Renal pelvis (tissue), 4 donors: ENCODE data around the gene CUEDC2. TPM values are rescaled to one million over a fixed set of nuclear protein-coding genes. Genes with fewer than 3 reads are reported as not detected.
A peak's percentile ranks its signal among the peaks of the same experiment; 100 is the strongest.

ENCODE experiments used
- DNase-seq: peaks from one replicate; pipeline ENCODE4 v3.0.0-alpha.2; 2013
- polyA plus RNA-seq, 3 donors: library from polyadenylated mRNA; unstranded; fragments of 120-200 nt; gene quantifications; one replicate each; pipeline ENCODE4 v1.2.1, GENCODE V29; 2013; ENCODE audit not compliant: insufficient read length in 3 of 3

CUEDC2 gene
- polyA plus RNA-seq, 3 donors: 77.1 to 93.1 (median 91.5) TPM

DNA sequence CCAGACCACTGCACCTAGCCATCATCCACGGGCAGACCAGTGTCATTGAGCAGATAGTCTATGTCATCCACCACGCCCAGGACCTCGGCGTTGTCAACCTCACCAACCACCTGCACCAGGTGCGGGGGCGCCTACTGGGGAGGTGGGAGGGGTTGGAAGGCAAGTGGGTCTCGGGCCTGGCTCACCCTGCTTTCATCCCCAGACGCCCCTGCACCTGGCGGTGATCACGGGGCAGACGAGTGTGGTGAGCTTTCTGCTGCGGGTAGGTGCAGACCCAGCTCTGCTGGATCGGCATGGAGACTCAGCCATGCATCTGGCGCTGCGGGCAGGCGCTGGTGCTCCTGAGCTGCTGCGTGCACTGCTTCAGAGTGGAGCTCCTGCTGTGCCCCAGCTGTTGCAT is 32.3 kb downstream of the CUEDC2 start:
- no peak for DNase-seq

DNA sequence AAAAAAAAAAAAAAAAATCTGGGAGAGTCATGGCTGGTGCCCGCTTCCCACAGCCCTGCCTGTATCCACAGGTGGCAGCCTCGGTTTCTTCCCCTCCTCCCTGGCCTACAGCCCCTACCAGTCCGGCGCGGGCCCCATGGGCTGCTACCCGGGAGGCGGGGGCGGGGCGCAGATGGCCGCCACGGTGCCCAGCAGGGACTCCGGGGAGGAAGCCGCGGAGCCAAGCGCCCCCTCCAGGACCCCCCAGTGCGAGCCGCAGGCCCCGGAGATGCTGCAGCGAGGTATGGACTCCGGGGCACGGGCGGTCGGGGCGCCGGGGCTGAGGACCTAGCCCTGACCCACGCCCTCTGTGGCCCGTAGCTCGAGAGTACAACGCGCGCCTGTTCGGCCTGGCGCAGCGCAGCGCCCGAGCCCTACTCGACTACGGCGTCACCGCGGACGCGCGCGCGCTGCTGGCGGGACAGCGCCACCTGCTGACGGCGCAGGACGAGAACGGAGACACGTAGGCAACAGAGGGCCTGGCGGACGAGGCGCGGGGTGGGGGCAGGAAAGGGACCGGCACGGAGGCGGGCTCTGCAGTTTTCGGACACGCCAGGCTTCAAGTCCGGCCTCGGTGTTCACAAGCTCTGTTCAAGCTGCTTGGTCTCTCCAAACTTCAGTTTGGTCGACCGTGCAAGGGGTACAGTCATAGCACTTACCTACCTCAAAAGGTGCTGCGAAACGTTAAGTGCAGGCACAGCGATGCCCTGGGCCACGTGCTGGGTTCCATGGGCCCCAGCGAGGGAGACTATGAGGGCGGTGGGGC is 33.0 kb downstream of the CUEDC2 start:
- DNase-seq: peak; percentile 84

DNA sequence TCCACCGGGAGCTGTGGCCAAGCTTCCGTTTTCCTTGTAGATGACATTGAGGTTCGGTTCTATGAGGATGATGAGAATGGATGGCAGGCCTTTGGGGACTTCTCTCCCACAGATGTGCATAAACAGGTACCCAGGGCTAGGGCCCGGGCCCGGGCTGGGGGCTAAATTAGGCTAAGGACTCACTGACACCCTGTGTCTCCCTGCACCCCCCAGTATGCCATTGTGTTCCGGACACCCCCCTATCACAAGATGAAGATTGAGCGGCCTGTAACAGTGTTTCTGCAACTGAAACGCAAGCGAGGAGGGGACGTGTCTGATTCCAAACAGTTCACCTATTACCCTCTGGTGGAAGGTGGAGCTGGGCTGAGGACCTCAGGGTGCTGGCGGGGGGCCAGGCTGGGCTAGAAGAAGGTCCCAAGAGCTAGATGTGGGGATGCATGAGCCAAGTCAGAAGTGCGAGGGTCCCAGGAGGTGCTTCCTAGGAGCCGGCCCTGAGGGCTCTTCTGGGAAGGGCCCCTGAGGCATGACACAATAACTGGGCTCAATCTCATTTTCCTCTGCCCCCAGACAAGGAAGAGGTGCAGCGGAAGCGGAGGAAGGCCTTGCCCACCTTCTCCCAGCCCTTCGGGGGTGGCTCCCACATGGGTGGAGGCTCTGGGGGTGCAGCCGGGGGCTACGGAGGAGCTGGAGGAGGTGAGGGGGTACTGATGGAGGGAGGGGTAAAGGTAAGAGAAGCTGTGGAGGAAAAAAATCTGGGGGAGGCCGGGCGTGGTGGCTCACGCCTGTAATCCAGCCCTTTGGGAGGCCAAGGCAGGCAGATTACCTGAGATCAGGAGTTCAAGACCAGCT is 34.0 kb downstream of the CUEDC2 start:
- DNase-seq: no peak

DNA sequence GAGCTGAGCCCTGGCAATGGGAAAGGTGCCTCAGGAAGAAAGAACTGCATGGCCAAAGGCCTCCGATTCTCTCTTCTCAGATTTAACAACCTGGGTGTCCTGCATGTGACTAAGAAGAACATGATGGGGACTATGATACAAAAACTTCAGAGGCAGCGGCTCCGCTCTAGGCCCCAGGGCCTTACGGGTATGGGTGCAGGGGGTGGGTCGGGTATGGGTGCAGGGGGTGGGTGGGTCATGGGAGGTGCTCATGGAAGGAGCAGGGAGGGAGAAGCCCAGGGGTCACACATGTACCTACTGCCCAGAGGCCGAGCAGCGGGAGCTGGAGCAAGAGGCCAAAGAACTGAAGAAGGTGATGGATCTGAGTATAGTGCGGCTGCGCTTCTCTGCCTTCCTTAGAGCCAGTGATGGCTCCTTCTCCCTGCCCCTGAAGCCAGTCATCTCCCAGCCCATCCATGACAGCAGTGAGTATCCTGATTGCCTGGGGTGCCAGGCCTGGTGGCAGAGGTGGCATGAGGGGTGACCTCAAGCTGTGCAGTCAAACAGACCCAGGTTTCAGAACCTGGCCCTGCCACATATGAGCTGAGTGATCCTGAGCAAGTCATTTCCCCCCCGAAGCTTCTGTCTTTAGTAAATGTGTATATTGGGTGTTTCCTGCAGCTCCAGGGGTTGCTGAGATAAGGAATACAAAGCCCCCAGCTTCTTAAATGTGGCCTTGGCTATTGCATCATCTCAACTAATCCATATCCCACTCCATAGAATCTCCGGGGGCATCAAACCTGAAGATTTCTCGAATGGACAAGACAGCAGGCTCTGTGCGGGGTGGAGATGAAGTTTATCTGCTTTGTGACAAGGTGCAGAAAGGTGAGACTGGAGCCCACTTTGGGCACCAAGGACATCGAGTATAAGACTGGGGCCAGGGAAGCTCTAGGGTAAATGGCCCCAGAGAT is 34.9 kb downstream of the CUEDC2 start:
- DNase-seq: no peak

- no peak for DNase-seq
Measured at GRCh38 chr10:102396730-102397151, 35.6 kb downstream of the CUEDC2 start.

DNA sequence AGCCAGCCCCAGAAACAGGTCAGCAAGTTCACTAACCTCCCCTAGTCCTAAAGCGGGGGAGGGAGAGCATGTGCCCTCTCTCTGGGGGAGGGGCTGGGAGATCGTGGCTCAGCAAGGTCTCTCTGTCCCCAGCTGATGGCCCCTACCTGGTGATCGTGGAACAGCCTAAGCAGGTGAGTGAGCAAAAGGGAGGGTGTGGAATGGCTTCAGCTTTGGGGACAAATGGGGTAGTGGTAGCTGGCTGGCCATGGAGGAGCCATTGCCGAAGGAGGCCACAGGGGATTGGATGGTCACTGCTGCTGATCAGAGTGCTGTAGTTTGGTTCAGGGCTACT is 36.1 kb downstream of the CUEDC2 start:
- no peak for DNase-seq

DNA sequence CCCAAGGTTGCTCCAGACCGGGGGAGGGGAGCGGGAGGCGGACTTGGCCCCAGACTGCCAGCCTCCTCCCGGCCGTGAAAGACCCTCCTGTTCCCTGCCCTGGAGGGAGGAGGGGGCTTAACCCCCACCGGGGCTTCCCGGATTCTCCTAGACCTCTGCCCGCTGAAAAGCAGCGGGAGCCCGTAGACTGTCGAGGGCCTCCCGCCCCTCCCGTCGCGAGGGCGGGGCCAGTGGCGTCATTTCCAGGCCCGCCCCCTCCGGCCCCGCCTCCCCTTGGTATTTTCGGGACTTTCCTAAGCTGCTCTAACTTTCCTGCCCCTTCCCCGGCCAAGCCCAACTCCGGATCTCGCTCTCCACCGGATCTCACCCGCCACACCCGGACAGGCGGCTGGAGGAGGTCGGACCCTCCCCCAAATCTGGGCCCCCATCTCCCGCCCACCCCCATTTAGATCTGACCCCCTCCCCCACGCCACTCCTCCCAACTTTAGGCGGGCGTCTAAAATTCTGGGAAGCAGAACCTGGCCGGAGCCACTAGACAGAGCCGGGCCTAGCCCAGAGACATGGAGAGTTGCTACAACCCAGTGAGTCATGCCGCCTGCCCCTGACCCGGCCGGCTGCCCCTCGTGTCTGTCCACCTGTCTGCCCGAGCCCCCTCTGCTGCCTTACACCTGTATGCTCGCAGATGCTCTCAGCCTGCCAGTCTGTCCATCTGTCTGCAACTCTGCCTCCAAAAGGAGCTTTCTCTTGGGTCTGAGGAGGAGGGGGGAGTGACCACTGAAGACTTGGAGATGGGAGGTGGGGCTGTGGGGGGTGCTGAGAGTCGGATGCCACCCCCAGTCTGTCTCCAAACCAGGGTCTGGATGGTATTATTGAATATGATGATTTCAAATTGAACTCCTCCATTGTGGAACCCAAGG is 36.7 kb downstream of the CUEDC2 start, which contains the start of gene NFKB2:
Gene NFKB2, plus strand, starts transcription at position 306 of the 917 bp plus-strand sequence. Its CDS starts 255 bp downstream, at position 561.
- peak; percentile 92 for DNase-seq

- no peak for DNase-seq
Measured at GRCh38 chr10:102394801-102395399, 37.5 kb downstream of the CUEDC2 start.

DNA sequence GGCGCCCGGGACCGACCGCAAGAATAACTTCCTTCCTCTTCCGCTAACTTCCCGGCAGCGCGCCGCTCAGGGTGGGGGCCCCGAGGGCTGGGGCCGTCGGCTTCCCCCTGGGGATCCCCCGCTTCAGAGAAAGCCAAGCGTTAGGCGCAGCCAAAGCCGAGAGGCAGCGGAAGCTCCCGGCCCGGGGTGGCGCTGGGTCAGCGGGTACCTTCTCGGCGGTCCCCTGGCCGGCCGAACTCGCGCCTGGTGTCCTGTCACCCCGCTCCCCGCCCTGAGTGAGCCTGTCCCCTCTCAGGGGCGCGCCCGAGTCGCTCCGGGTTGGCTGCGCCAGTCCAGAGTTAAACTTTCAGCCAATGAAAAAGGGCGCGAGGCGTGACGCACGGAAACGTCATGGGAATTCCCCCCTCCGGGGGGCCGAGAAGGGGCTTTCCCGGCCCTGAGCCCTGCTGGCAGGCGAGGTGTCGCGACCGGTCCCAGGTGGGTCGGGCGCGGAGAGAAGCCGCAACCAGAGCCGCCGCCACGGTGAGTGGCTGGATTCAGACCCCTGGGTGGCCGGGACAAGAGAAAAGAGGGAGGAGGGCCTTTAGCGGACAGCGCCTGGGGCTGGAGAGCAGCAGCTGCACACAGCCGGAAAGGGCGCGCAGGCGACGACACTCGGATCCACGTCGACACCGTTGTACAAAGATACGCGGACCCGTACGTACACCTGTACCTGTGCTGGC is 38.1 kb downstream of the CUEDC2 start:
- DNase-seq: peak; percentile 92

DNA sequence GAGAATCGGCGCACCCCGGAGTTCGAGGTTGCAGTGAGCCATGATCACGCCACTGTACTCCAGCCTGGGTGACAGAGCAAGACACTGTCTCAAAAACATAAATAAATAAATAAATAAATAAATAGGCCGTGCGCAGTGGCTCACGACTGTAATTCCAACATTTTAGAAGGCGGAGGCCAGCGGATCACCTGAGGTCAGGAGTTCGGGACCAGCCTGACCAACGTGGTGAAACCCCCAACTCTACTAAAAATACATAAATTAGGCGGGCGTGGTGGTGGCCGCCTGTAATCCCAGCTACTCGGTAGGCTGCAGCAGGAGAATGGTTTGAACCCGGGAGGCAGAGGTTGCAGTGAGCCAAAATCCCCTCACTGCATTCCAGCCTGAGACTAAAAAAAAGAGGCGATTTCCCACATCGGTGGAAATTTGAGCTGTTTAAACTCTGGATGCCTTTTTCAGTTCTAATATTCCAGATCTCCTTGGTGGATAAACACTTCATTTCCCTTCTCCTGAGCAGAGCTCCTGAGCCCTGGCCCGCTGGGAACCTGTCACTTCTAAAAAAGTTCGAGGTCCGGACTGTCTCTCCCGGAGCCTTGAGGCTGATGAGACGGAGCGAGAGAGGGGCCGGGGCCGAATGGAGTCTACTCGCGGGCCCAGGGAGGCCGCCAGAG is 38.8 kb downstream of the CUEDC2 start:
- DNase-seq: no peak

DNA sequence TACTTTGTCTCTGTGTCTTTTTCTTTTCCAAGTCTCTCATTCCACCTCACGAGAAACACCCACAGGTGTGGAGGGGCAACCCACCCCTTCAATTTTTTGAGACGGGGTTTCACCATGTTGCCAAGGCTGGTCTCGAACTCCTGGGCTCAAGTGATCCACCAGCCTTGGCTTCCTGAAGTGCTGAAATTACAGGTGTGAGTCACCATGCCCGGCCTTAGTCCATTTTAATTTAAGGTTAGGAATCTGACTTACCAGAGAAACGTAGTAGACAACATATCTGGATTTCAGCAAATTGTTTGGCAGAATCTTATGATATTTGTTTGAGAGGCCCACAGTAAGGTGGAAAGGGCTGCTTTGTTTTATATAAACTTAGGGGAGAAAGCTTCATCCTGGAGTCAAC is 40.1 kb downstream of the CUEDC2 start:
- DNase-seq: no peak

GRCh38 chr10:102389894-102390293 is 42.5 kb downstream of the CUEDC2 start:
- DNase-seq: no peak

GRCh38 chr10:102384606-102385429 is 47.6 kb downstream of the CUEDC2 start:
- DNase-seq: no peak

GRCh38 chr10:102384053-102384452 is 48.3 kb downstream of the CUEDC2 start:
- no peak for DNase-seq

GRCh38 chr10:102382871-102383270 is 49.5 kb downstream of the CUEDC2 start:
- DNase-seq: no peak

GRCh38 chr10:102381983-102382382 is 50.4 kb downstream of the CUEDC2 start:
- DNase-seq: no peak

DNA sequence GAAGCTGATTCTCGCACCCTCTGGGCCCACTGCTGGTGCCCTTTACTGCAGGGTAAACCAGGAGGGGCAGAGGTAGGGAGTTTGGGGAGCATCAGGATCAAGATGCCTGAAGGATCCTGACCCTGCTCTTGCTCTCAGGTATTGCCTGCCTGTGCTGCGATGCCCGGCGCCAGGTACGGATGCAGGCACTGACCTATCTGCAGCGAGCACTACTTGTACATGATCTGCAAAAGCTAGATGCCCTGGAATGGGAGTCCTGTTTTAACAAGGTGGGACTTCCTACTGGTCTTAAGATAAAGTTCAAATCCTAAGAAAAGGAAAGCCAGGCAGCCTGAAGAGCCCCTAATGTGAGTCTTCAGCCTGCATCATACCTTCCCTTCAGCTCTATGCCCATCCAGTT is 53.0 kb downstream of the CUEDC2 start:
- DNase-seq: no peak

- no peak for DNase-seq
Measured at GRCh38 chr10:102376901-102377300, 55.5 kb downstream of the CUEDC2 start.
